ENCODE results near the gene MICA.

The MICA gene

DNA sequence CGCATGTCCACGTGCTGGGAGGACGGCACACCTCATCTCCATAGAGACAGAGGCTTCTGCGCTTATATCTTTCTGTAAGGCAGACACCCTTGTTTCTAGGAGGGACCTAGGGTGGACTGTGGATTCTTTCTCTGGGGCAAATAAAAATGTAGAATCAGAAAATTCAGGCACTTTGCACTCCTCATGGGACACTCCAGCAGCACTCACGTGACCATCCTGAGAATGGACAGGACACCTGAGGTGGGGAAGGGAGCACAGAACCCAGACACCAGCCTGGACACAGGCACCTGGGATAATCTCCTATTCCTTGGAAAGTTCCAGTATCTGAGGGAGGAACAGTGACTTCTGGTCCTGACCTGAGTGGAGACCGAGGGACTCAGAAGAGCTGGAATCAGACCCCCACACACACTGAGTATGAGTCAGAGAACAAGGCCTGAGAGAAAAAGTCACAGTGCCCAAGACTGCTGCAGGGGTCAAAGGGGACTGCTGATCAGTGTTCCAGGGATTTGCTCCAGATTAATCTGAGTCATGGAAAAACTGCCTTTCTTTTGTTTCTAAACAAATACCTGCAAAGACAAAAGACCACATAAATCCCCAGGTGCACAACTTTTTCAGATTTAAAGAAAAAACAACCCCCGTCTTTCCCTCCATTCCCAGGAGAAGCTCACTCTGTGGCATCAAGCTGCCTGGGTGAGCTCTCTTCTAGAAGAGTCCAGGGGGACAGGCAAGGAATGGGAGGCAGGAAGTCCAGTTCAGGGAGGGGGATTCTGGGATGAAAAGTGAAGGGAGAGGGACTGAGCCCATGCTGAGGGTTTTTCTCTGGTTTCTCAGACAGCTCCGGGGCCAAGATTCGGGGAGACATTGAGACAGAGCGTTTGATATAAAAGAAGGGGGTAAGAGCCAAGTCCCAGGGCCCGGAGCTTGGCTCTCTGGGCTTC, 58.9 kb downstream of the MICA start:
- DNase-seq = no peak

DNA sequence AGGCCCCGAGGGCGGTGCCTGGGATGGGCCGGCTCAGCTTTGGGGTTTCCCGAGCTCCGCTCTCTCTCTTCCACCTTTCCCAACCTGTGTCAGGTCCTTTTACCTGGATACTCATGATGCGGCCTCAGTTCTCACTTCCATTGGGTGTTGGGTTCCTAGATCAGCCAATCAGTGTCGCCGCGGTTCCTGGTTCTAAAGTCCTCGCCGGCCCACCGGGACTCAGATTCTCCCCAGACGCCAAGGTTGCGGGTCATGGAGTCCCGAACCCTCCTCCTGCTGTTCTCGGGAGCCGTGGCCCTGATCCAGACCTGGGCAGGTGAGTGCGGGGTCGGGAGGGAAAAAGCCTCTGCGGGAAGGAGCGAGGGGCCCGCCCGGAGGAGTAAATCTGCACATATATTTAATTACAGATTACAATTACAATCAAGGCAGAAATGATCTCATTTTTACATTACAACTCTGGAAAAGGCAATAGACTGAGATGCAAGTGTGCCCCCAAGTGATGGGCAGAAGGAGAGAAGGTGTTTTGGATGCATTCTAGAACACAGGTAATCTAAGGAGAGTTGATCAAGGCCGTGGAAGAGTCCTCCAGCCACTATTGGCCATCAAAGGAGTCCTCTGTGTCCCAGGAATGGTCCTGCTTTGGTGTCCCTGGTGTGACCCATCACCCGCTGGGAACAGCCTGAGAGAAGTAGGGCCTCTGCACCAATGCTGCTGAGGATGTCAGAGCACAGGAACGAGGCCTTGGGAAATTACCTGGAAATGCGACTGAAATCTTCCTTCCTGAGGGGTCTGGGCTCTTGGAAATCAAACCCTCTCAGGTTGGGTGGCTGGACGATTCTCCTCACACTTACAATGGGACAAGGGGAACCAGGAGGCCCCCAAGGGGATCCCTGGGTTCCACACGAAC, 59.8 kb downstream of the MICA start:
- DNase-seq = peak; percentile 88 to 93

DNA sequence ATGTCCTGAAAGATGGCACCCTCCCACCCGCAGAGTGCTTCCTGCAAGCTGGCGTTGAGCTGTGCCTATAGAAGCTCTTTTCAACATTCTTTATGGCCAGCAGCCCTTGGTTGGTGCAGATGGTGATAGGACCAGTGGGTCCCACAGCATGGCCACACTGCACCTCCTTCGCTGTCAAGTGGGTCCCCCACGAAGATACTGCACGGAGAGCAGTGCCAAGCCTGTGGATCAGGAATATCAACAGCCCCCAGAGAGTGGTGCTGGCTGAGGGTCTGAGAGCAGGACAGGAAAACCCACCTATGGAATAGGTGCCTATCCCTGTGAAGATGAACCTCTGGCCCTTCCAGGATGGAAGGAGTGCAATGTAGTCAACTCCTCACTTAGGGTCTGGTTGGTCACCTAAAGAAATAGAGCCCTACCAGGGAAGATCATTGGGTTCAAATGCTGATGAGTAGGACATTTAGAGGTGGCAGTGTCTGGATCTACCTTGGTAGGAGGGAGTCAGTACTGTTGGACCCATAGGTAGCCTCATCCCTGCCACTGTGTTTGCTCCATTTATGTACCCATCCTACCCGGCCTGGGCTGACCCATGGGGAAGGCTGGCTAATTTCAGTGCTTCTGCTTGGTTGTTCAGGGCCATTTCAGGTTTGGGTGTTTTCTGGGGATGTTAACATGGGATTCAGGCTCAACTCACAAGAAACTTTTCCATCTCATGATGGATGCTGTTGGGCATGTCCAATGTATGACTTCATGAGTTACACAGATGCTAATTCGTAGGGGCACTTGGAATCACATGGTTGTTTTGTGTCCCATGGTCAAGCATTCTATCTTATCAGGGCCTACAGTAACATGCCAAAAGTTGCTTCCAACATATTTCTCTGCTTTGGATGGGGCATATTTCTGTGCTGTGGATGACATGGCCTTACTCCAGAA, 61.1 kb downstream of the MICA start:
- no peak for DNase-seq
